H9 (cell line): ENCODE data around the gene RAI2. TPM values are rescaled to one million over a fixed set of nuclear protein-coding genes. Genes with fewer than 3 reads are reported as not detected.

Source experiments
- DNase-seq: peaks from one replicate; pipeline ENCODE4 v3.0.0-alpha.2; 2017
- H2AFZ ChIP-seq: one replicate; pipeline ENCODE4 v1.6.1; 2013; ENCODE audit warnings: mild to moderate bottlenecking, low read length, control low read depth, moderate library complexity
- H2AK5ac ChIP-seq: 2 replicates; pipeline ENCODE4 v1.6.1; 2013; ENCODE audit warnings: low read length, control low read depth, mixed read lengths; ENCODE audit not compliant: insufficient read length
- H2BK120ac ChIP-seq: one replicate; pipeline ENCODE4 v1.6.1; 2013; ENCODE audit warnings: low read depth, mild to moderate bottlenecking, low read length, control low read depth, inconsistent platforms; ENCODE audit not compliant: poor library complexity, severe bottlenecking
- H2BK12ac ChIP-seq: 2 replicates; pipeline ENCODE4 v1.6.1; 2013; ENCODE audit warnings: low read length, control low read depth, mixed read lengths, low read depth; ENCODE audit not compliant: insufficient read length
- H2BK15ac ChIP-seq: 2 replicates; pipeline ENCODE4 v1.6.1; 2013; ENCODE audit warnings: low read depth, low read length, control low read depth
- H2BK20ac ChIP-seq: one replicate; pipeline ENCODE4 v1.6.1; 2013; ENCODE audit warnings: low read depth, mild to moderate bottlenecking, low read length, control low read depth, inconsistent platforms; ENCODE audit not compliant: poor library complexity, severe bottlenecking
- H2BK5ac ChIP-seq: 2 replicates; pipeline ENCODE4 v1.6.1; 2013; ENCODE audit warnings: low read length, control low read depth, mixed read lengths; ENCODE audit not compliant: insufficient read length
- H3K14ac ChIP-seq: 2 replicates; pipeline ENCODE4 v1.6.1; 2013; ENCODE audit warnings: low read length, control low read depth; ENCODE audit not compliant: insufficient read depth
- H3K18ac ChIP-seq: 2 replicates; pipeline ENCODE4 v1.6.1; 2013; ENCODE audit warnings: low read depth, mild to moderate bottlenecking, mixed read lengths, low read length, control low read depth; ENCODE audit not compliant: insufficient read length
- H3K23ac ChIP-seq: 2 replicates; pipeline ENCODE4 v1.6.1; 2013; ENCODE audit warnings: low read length, control low read depth, mixed read lengths, low read depth; ENCODE audit not compliant: insufficient read length
- H3K23me2 ChIP-seq: 2 replicates; pipeline ENCODE4 v1.6.1; 2013; ENCODE audit warnings: low read depth, mild to moderate bottlenecking, mixed read lengths, low read length, control low read depth; ENCODE audit not compliant: insufficient read length, poor library complexity, severe bottlenecking
- H3K27ac ChIP-seq: 2 replicates; pipeline ENCODE4 v1.5.1; 2013; ENCODE audit warnings: low read length, control low read depth, mixed read lengths, low read depth; ENCODE audit not compliant: insufficient read length
- H3K27me3 ChIP-seq: 2 replicates; pipeline ENCODE4 v1.6.1; 2013; ENCODE audit warnings: low read length, control low read depth, inconsistent platforms; ENCODE audit not compliant: insufficient read depth
- H3K4ac ChIP-seq: 2 replicates; pipeline ENCODE4 v1.6.1; 2013; ENCODE audit warnings: low read depth, mild to moderate bottlenecking, control low read depth, inconsistent platforms, low read length, moderate library complexity
- H3K4me1 ChIP-seq: 2 replicates; pipeline ENCODE4 v1.6.1; 2013; ENCODE audit warnings: low read length, control low read depth, inconsistent platforms; ENCODE audit not compliant: insufficient read depth
- H3K4me2 ChIP-seq: 2 replicates; pipeline ENCODE4 v1.6.1; 2013; ENCODE audit warnings: low read length, control low read depth, mixed read lengths; ENCODE audit not compliant: insufficient read length, insufficient read depth
- H3K56ac ChIP-seq: 2 replicates; pipeline ENCODE4 v1.6.1; 2013; ENCODE audit warnings: low read depth, mild to moderate bottlenecking, mixed read lengths, low read length, control low read depth; ENCODE audit not compliant: insufficient read length
- H3K79me1 ChIP-seq: 2 replicates; pipeline ENCODE4 v1.6.1; 2013; ENCODE audit warnings: low read depth, mild to moderate bottlenecking, moderate library complexity, low read length, control low read depth, inconsistent platforms; ENCODE audit not compliant: insufficient read depth, poor library complexity, severe bottlenecking
- H3K79me2 ChIP-seq: 2 replicates; pipeline ENCODE4 v1.6.1; 2013; ENCODE audit warnings: low read length, control low read depth, inconsistent platforms; ENCODE audit not compliant: insufficient read depth
- H3K9ac ChIP-seq: 2 replicates; pipeline ENCODE4 v1.6.1; 2013; ENCODE audit warnings: low read length, control low read depth, mixed read lengths; ENCODE audit not compliant: insufficient read length; ENCODE audit errors: extremely low read depth
- H3K9me3 ChIP-seq: one replicate; pipeline ENCODE4 v1.6.1; 2013; ENCODE audit warnings: low read depth, low read length, inconsistent platforms; ENCODE audit not compliant: control insufficient read depth
- H3T11ph ChIP-seq: one replicate; pipeline ENCODE4 v1.6.1; 2013; ENCODE audit warnings: mild to moderate bottlenecking, low read length, control low read depth, inconsistent platforms
- H4K20me1 ChIP-seq: one replicate; pipeline ENCODE4 v1.6.1; 2013; ENCODE audit not compliant: control insufficient read depth, insufficient read length, insufficient read depth
- H4K5ac ChIP-seq: 2 replicates; pipeline ENCODE4 v1.6.1; 2013; ENCODE audit warnings: low read depth, mild to moderate bottlenecking, mixed read lengths, low read length, control low read depth; ENCODE audit not compliant: insufficient read length
- H4K8ac ChIP-seq: replicated peaks from 2 replicates; pipeline ENCODE4 v1.6.1; 2013; ENCODE audit warnings: low read length, control low read depth, mixed read lengths, low read depth; ENCODE audit not compliant: insufficient read length
- H4K91ac ChIP-seq: 2 replicates; pipeline ENCODE4 v1.6.1; 2013; ENCODE audit warnings: low read depth, mild to moderate bottlenecking, moderate library complexity, mixed read lengths, low read length, control low read depth; ENCODE audit not compliant: insufficient read length
- H3K27ac Mint-ChIP-seq, 3 experiments: 2 replicates in 2 of 3; 3 replicates in 1 of 3; pipeline ENCODE4 v1.8.0; 2020 to 2021; ENCODE audit warnings: mixed read lengths in 3 of 3, mild to moderate bottlenecking in 1 of 3, moderate library complexity in 1 of 3
- H3K27me3 Mint-ChIP-seq: 2 replicates; pipeline ENCODE4 v1.8.0; 2021; ENCODE audit warnings: low read depth, mild to moderate bottlenecking, moderate library complexity, mixed read lengths
- H3K36me3 Mint-ChIP-seq, 3 experiments: 2 replicates in 2 of 3; 3 replicates in 1 of 3; pipeline ENCODE4 v1.8.0; 2020 to 2021; ENCODE audit warnings: low read depth in 3 of 3, mixed read lengths in 3 of 3; ENCODE audit not compliant: insufficient read depth in 1 of 3
- H3K4me1 Mint-ChIP-seq, 2 experiments: 2 replicates each; pipeline ENCODE4 v1.8.0; 2020; ENCODE audit warnings: mixed read lengths in 2 of 2
- H3K4me3 Mint-ChIP-seq, 2 experiments: 2 replicates in 1 of 2; 3 replicates in 1 of 2; pipeline ENCODE4 v1.8.0; 2020 to 2021; ENCODE audit warnings: mild to moderate bottlenecking in 2 of 2, mixed read lengths in 2 of 2, moderate library complexity in 1 of 2
- H3K9me3 Mint-ChIP-seq, 2 experiments: 2 replicates in 1 of 2; 3 replicates in 1 of 2; pipeline ENCODE4 v1.8.0; 2020; ENCODE audit warnings: mild to moderate bottlenecking in 2 of 2, mixed read lengths in 2 of 2, moderate library complexity in 1 of 2
- CTCF ChIP-seq: fragments of 200-600 bp; sonication (generic); conservative IDR thresholded peaks from 3 replicates; pipeline ENCODE4 v1.8.0; 2021; ENCODE audit warnings: antibody characterized with exemption, mild to moderate bottlenecking
- WGBS: extraction: QIAGEN DNeasy Blood & Tissue Kit; methylation state at CpG from one replicate; pipeline ENCODE4 v1.1.7; 2013; ENCODE audit warnings: missing lambda C conversion rate, low lambda C conversion rate, mixed read lengths; ENCODE audit not compliant: insufficient read length; ENCODE audit errors: extremely low coverage; 5-methylcytosine and 5-hydroxymethylcytosine counted together
- total RNA-seq: library from RNA; stranded (reverse); gene quantifications from 2 replicates; pipeline ENCODE4 v1.2.1, GENCODE V29; 2021

RAI2 gene
- total RNA-seq, 1 experiment from 2014 or later: 0.72 TPM

- Histone ChIP-seq H2BK15ac (no peak overlapping the region), H2BK20ac (no peak overlapping the region), H3K4me2 (no peak overlapping the region), H3K4ac (no peak overlapping the region), H3K9ac (no peak overlapping the region), H3K23ac (no peak overlapping the region), H3T11ph (no peak overlapping the region), H3K23me2 (no peaks in the 10 kb centered on the region), H3K18ac (no peak overlapping the region), H4K20me1 (no peaks in the 10 kb centered on the region), H2AFZ (no peak overlapping the region), H3K79me1 (no peaks in the 10 kb centered on the region), H3K4me1 (no peaks in the 10 kb centered on the region), H4K5ac (no peak overlapping the region), H3K14ac (no peak overlapping the region), H4K8ac (no peak overlapping the region), H3K79me2 (no peaks in the 10 kb centered on the region), H3K27me3 (peaks cover 6% of the 10 kb centered on the region; the same call in 1 of the 2 replicates), H3K56ac (no peak overlapping the region), H3K9me3 (peaks cover 30% of the 10 kb centered on the region), H3K27ac (no peak overlapping the region), H2BK5ac (no peak overlapping the region), H2BK120ac (no peak overlapping the region), H2BK12ac (no peak overlapping the region), H4K91ac (no peak overlapping the region), H2AK5ac (no peak overlapping the region)
- TF ChIP-seq CTCF: no peak
- H3K4me1 Mint-ChIP-seq: peaks cover 2 to 3% of the 10 kb centered on the region in 2 experiments
- H3K9me3 Mint-ChIP-seq: peaks cover 19 to 20% of the 10 kb centered on the region in 2 experiments
- no peak overlapping the region for H3K27ac Mint-ChIP-seq
- H3K27me3 Mint-ChIP-seq: no peaks in the 10 kb centered on the region; the same call in 1 of the 2 replicates
- no peak overlapping the region for H3K4me3 Mint-ChIP-seq
- DNase-seq: no peak
- no peaks in the 10 kb centered on the region; a peak in 1 of 7 replicates for H3K36me3 Mint-ChIP-seq
- no CpG with 5 or more reads among the region's 1 CpG for WGBS
Observed at GRCh38 chrX:17774053-17774452, 87.0 kb downstream of the RAI2 start.
